Measurements from ENCODE around the gene CNOT6. TPM values are rescaled to one million over a fixed set of nuclear protein-coding genes. Genes with fewer than 3 reads are reported as not detected.

CNOT6 gene
- total RNA-seq, 2 experiments from 2014 or later, result 34.4 to 43.2 TPM

DNA sequence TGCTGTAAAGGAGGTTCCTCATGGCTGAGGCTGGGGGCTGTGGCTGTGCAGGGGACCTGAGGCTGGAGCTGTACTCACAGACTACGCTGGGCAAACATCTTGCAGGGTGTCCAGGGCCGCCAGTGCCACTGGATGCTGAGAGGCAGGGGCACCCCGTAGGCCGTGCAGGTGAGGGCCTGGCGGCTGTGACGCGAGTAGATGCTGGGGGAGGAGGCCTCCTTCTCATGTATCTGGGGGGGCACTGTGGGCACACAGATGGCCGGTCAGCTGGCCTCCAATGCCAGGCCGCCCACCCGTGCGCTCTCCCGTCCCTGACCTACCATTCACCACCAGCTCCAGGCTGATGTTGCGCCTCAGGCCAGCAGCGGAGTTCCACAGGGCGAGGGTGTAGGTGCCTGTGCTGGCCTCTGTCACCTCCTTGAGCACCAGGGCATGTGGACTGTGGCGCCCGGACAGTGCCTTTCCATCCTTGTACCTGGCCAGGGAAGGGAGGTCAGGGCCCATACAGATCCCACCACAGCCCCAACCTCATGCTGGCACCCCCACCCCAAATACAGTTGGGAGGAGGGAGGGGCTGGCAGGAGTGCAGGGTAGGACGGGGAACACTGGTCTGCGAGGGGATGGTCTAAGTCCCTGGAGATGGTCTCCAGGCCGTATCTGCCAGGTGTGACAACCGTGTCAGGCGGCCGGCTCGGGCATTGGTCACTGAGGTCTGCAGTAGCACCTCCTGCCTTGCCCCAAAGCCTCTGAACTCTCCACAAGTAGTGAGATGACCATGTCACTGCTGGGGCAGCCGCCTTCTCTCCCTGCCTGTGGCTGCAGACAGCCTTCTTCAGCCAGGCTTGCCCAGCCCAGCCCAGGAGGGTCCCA, 131.8 kb downstream of the CNOT6 start:
- CTCF ChIA-PET, result interaction anchor here (0.6 kb wide), 1 partner anchor 101 kb away, joined by 3 read pairs; no protein-coding TSS in a partner anchor
- DNase-seq (no peak), ATAC-seq (no peak)
- POLR2A ChIA-PET, result interaction anchor here (0.6 kb wide), 1 partner anchor 482 kb away, joined by 7 read pairs; no protein-coding TSS in a partner anchor
- Mint-ChIP-seq H3K36me3 (ENCODE audit: low read depth) (no peaks in the 10 kb centered on the region), H3K4me3 (no peak overlapping the region), H3K9me3 (ENCODE audit: low read depth) (no peaks in the 10 kb centered on the region), H3K27me3 (no peaks in the 10 kb centered on the region), H3K27ac (no peak overlapping the region), H3K4me1 (peaks cover 3% of the 10 kb centered on the region)
- intact Hi-C loops (cut with DNase I, micrococcal nuclease), result no loop called here

GRCh38 chr5:180626661-180627385, 132.6 kb downstream of the CNOT6 start:
- CTCF ChIA-PET, result no interaction called here
- intact Hi-C loops (cut with DNase I, micrococcal nuclease), result no loop called here
- POLR2A ChIA-PET, result interaction anchor here (0.6 kb wide), 1 partner anchor 481 kb away, joined by 7 read pairs; no protein-coding TSS in a partner anchor
- H3K27ac Mint-ChIP-seq, result no peak overlapping the region
- DNase-seq (no peak), ATAC-seq (no peak)
- no peaks in the 10 kb centered on the region for H3K9me3 Mint-ChIP-seq (ENCODE audit: low read depth)
- H3K36me3 Mint-ChIP-seq (ENCODE audit: low read depth), result no peaks in the 10 kb centered on the region
- peaks cover 3% of the 10 kb centered on the region for H3K4me1 Mint-ChIP-seq
- H3K27me3 Mint-ChIP-seq, result no peaks in the 10 kb centered on the region
- no peak overlapping the region for H3K4me3 Mint-ChIP-seq

GRCh38 chr5:180627386-180628120, 133.4 kb downstream of the CNOT6 start:
- DNase-seq (no peak), ATAC-seq (no peak)
- CTCF ChIA-PET, result no interaction called here
- H3K4me1 Mint-ChIP-seq, result peaks cover 3% of the 10 kb centered on the region
- H3K4me3 Mint-ChIP-seq, result no peak overlapping the region
- no peaks in the 10 kb centered on the region for H3K9me3 Mint-ChIP-seq (ENCODE audit: low read depth)
- POLR2A ChIA-PET, result no interaction called here
- intact Hi-C loops (cut with DNase I, micrococcal nuclease), result no loop called here
- no peaks in the 10 kb centered on the region for H3K27me3 Mint-ChIP-seq
- no peaks in the 10 kb centered on the region for H3K36me3 Mint-ChIP-seq (ENCODE audit: low read depth)
- no peak overlapping the region for H3K27ac Mint-ChIP-seq

Other genes starting within 250 kb of the CNOT6 start
- gene MAPK9, start 202.3 kb upstream of the CNOT6 start, total RNA-seq, result 10 to 100 TPM; 37.0 to 38.1 TPM
- gene GFPT2, start 141.0 kb upstream of the CNOT6 start, total RNA-seq, result under 1 TPM; 0.16 TPM
- not detected for gene SCGB3A1, start 97.1 kb downstream of the CNOT6 start, total RNA-seq
- under 1 TPM; 0.75 to 0.98 TPM for gene FLT4, start 155.2 kb downstream of the CNOT6 start, total RNA-seq
- not detected for gene OR2Y1, start 245.7 kb downstream of the CNOT6 start, total RNA-seq

Measured in activated CD4-positive, alpha-beta T cell treated with anti-CD3 and anti-CD28 coated beads for 36 hours (primary cell).